ENCODE measurements around the gene HCST. TPM values are rescaled to one million over a fixed set of nuclear protein-coding genes. Genes with fewer than 3 reads are reported as not detected.

HCST gene
- total and polyA plus RNA-seq, 2 of the 13 experiments (the other 11 are each of a cell fraction or from before 2014, with no cell fraction given), result 0.24 to 1.2 TPM

GRCh38 chr19:35931161-35931873, 29.0 kb downstream of the HCST start (continued):
- TF ChIP-seq, protein P1, sequence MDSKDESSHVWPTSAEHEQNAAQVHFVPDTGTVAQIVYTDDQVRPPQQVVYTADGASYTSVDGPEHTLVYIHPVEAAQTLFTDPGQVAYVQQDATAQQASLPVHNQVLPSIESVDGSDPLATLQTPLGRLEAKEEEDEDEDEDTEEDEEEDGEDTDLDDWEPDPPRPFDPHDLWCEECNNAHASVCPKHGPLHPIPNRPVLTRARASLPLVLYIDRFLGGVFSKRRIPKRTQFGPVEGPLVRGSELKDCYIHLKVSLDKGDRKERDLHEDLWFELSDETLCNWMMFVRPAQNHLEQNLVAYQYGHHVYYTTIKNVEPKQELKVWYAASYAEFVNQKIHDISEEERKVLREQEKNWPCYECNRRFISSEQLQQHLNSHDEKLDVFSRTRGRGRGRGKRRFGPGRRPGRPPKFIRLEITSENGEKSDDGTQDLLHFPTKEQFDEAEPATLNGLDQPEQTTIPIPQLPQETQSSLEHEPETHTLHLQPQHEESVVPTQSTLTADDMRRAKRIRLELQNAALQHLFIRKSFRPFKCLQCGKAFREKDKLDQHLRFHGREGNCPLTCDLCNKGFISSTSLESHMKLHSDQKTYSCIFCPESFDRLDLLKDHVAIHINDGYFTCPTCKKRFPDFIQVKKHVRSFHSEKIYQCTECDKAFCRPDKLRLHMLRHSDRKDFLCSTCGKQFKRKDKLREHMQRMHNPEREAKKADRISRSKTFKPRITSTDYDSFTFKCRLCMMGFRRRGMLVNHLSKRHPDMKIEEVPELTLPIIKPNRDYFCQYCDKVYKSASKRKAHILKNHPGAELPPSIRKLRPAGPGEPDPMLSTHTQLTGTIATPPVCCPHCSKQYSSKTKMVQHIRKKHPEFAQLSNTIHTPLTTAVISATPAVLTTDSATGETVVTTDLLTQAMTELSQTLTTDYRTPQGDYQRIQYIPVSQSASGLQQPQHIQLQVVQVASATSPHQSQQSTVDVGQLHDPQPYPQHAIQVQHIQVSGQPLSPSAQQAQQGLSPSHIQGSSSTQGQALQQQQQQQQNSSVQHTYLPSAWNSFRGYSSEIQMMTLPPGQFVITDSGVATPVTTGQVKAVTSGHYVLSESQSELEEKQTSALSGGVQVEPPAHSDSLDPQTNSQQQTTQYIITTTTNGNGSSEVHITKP (CRISPR knock-in tag; IDR thresholded peaks at IDR 0.05; ENCODE audit: low read depth), result peak; percentile 70; the same call in 1 of the 2 replicates
- TF ChIP-seq ETV6 (CRISPR knock-in tag; conservative IDR thresholded peaks at IDR 0.05), result no peak
- TF ChIP-seq SP1 (IDR thresholded peaks at IDR 0.05), result no peak
- peak; percentile 95 for TF ChIP-seq SP1 (CRISPR knock-in tag; IDR thresholded peaks at IDR 0.05)
- TF ChIP-seq ZNF775 (CRISPR knock-in tag; IDR thresholded peaks at IDR 0.05; ENCODE audit: borderline replicate concordance), result no peak
- peak; percentile 48; the same call in 1 of the 2 replicates for TF ChIP-seq RFXAP (CRISPR knock-in tag; IDR thresholded peaks at IDR 0.05; ENCODE audit: borderline replicate concordance)
- TF ChIP-seq ZNF501 (CRISPR knock-in tag; IDR thresholded peaks at IDR 0.05), result peak; percentile 93
- TF ChIP-seq CENPX (CRISPR knock-in tag; IDR thresholded peaks at IDR 0.05), result no peak
- TF ChIP-seq PATZ1 (CRISPR knock-in tag; IDR thresholded peaks at IDR 0.05), result peak; percentile 63
- TF ChIP-seq CHD4 (IDR thresholded peaks at IDR 0.05; ENCODE audit: borderline replicate concordance, low read length), result no peak
- no peak for TF ChIP-seq RAD51 (IDR thresholded peaks at IDR 0.05; ENCODE audit: borderline replicate concordance)
- peak; percentile 50; the same call in 1 of the 2 replicates for TF ChIP-seq MAZ (IDR thresholded peaks at IDR 0.05; ENCODE audit: borderline replicate concordance, low read depth, low read length)
- TF ChIP-seq MAZ (CRISPR knock-in tag; IDR thresholded peaks at IDR 0.05; ENCODE audit: low read depth), result peak; percentile 82
- peak; percentile 98 for TF ChIP-seq SP4 (CRISPR knock-in tag; IDR thresholded peaks at IDR 0.05)
- peak; percentile 96 for TF ChIP-seq TARDBP (CRISPR knock-in tag; IDR thresholded peaks at IDR 0.05)
- TF ChIP-seq TBP (CRISPR knock-in tag; IDR thresholded peaks at IDR 0.05), result peak; percentile 62; the same call in 1 of the 2 replicates
- 0 out of 2 replicates have a peak, but pooled peaks have one; percentile 5 for TF ChIP-seq ZNF329 (CRISPR knock-in tag; IDR thresholded peaks at IDR 0.05; ENCODE audit: low read depth)
- TF ChIP-seq, protein P2, sequence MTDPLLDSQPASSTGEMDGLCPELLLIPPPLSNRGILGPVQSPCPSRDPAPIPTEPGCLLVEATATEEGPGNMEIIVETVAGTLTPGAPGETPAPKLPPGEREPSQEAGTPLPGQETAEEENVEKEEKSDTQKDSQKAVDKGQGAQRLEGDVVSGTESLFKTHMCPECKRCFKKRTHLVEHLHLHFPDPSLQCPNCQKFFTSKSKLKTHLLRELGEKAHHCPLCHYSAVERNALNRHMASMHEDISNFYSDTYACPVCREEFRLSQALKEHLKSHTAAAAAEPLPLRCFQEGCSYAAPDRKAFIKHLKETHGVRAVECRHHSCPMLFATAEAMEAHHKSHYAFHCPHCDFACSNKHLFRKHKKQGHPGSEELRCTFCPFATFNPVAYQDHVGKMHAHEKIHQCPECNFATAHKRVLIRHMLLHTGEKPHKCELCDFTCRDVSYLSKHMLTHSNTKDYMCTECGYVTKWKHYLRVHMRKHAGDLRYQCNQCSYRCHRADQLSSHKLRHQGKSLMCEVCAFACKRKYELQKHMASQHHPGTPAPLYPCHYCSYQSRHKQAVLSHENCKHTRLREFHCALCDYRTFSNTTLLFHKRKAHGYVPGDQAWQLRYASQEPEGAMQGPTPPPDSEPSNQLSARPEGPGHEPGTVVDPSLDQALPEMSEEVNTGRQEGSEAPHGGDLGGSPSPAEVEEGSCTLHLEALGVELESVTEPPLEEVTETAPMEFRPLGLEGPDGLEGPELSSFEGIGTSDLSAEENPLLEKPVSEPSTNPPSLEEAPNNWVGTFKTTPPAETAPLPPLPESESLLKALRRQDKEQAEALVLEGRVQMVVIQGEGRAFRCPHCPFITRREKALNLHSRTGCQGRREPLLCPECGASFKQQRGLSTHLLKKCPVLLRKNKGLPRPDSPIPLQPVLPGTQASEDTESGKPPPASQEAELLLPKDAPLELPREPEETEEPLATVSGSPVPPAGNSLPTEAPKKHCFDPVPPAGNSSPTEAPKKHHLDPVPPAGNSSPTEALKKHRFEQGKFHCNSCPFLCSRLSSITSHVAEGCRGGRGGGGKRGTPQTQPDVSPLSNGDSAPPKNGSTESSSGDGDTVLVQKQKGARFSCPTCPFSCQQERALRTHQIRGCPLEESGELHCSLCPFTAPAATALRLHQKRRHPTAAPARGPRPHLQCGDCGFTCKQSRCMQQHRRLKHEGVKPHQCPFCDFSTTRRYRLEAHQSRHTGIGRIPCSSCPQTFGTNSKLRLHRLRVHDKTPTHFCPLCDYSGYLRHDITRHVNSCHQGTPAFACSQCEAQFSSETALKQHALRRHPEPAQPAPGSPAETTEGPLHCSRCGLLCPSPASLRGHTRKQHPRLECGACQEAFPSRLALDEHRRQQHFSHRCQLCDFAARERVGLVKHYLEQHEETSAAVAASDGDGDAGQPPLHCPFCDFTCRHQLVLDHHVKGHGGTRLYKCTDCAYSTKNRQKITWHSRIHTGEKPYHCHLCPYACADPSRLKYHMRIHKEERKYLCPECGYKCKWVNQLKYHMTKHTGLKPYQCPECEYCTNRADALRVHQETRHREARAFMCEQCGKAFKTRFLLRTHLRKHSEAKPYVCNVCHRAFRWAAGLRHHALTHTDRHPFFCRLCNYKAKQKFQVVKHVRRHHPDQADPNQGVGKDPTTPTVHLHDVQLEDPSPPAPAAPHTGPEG (CRISPR knock-in tag; IDR thresholded peaks at IDR 0.05), result no peak
- TF ChIP-seq KAT8 (CRISPR knock-in tag; IDR thresholded peaks at IDR 0.05), result peak; percentile 93
